GM18873 (cell line): ENCODE measurements around the gene KMT2A.
"Not testable (repeated sequence)": the region's sequence is repeated elsewhere in the genome, so short reads cannot be mapped to it uniquely, and the experiment has no call there.

Experiments used
- ATAC-seq: cut with Tn5 transposase; IDR thresholded peaks from one replicate; pipeline ENCODE4 v1.9.1; 2021; ENCODE audit warnings: mild to moderate bottlenecking, moderate library complexity, moderate number of reproducible peaks; ENCODE audit not compliant: unreplicated experiment, low FRiP score

KMT2A gene

GRCh38 chr11:118531597-118532084 lies 95.3 kb downstream of the KMT2A start:
- ATAC-seq = no peak

- no peak for ATAC-seq
These were observed 95.8 kb downstream of the KMT2A start for GRCh38 chr11:118532091-118532490.

- ATAC-seq = no peak
These were observed 96.8 kb downstream of the KMT2A start for GRCh38 chr11:118532852-118533768.

GRCh38 chr11:118533769-118534729 lies 97.8 kb downstream of the KMT2A start:
- ATAC-seq = no peak

GRCh38 chr11:118535261-118535660 lies 99.0 kb downstream of the KMT2A start:
- no peak for ATAC-seq

- ATAC-seq = no peak
These were observed 100.4 kb downstream of the KMT2A start for GRCh38 chr11:118536726-118537125.

- ATAC-seq = no peak
These were observed 101.2 kb downstream of the KMT2A start for GRCh38 chr11:118537409-118537980.

- no peak for ATAC-seq
These were observed 107.8 kb downstream of the KMT2A start for GRCh38 chr11:118544010-118544646.

GRCh38 chr11:118544647-118545010 lies 108.3 kb downstream of the KMT2A start:
- ATAC-seq = no peak

- no peak for ATAC-seq
These were observed 109.2 kb downstream of the KMT2A start for GRCh38 chr11:118545533-118545932.

GRCh38 chr11:118547132-118547531 lies 110.8 kb downstream of the KMT2A start:
- no peak for ATAC-seq

- ATAC-seq = no peak
These were observed 116.0 kb downstream of the KMT2A start for GRCh38 chr11:118552341-118552740.

GRCh38 chr11:118560806-118561205 lies 124.5 kb downstream of the KMT2A start:
- ATAC-seq = no peak

- ATAC-seq = no peak
These were observed 128.8 kb downstream of the KMT2A start for GRCh38 chr11:118565051-118565450.

GRCh38 chr11:118569670-118570069 lies 133.4 kb downstream of the KMT2A start:
- no peak for ATAC-seq

- ATAC-seq = no peak
These were observed 134.5 kb downstream of the KMT2A start for GRCh38 chr11:118570787-118571186.

GRCh38 chr11:118571701-118572060 lies 135.4 kb downstream of the KMT2A start:
- ATAC-seq = not testable (repeated sequence)

GRCh38 chr11:118572061-118572980 lies 136.0 kb downstream of the KMT2A start, which contains the start of gene ARCN1:
TSS of gene ARCN1 (plus strand) at chr11:118572409. CDS start at chr11:118572548, 139 bp downstream.
- peak; percentile 46 for ATAC-seq

- ATAC-seq = peak; percentile 12
These were observed 136.8 kb downstream of the KMT2A start for GRCh38 chr11:118572981-118573550.
